SU-DHL-6 (cell line): Measurements from ENCODE around the gene SAMD14.

Experiments used
- EZH2phosphoT487 ChIP-seq: fragments of 200-600 bp; sonication (generic), shearing (Covaris generic); conservative IDR thresholded peaks from 2 replicates; pipeline ENCODE4 v1.6.1; 2018; ENCODE audit warnings: mild to moderate bottlenecking, antibody characterized with exemption, low read length, moderate library complexity, mixed read lengths
- TF ChIP-seq, protein P1 (sequence below): fragments of 200-600 bp; sonication (generic); IDR thresholded peaks from one replicate; pipeline ENCODE4 v1.5.1; 2017; ENCODE audit warnings: antibody characterized with exemption, mild to moderate bottlenecking, low read length, moderate library complexity; ENCODE audit not compliant: insufficient read depth, poor library complexity, severe bottlenecking

DNA sequence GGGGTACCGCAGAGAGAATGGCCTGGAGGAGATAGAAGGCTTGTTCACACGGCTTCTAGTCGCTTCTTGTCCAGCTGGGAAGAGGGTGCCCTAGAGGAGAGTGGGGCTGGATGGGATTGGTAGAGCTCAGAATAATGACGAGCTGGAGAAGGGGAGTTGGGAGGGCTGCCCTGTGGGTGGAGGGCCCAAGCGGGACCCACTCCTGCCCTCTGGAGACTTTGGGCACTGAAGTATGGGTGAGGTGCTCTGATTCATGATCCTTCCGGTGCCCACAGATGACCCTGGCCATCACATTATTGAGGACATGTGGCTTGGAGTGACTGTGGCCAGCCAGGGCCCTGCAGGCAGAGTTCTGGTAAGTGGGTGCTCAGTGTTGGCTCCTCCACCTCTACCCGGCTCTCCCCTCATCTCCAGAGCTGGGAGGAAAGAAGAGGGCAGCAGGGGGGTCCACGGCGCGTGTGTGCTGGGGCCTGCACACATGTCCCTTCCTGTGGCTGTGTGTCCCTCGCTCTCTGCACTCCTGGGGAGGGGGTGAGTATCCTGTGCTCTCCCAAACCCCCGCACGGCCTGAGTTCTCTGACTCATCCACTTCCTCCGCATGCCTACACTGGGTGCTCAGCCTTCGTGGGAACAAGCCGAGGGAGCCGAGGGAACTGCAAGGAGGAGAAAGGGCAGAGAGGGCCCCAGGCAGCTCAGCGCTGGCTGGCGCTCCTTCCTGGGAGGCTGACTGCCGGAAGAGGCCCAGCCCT, 65.5 kb downstream of the SAMD14 start:
- TF ChIP-seq, protein P1, sequence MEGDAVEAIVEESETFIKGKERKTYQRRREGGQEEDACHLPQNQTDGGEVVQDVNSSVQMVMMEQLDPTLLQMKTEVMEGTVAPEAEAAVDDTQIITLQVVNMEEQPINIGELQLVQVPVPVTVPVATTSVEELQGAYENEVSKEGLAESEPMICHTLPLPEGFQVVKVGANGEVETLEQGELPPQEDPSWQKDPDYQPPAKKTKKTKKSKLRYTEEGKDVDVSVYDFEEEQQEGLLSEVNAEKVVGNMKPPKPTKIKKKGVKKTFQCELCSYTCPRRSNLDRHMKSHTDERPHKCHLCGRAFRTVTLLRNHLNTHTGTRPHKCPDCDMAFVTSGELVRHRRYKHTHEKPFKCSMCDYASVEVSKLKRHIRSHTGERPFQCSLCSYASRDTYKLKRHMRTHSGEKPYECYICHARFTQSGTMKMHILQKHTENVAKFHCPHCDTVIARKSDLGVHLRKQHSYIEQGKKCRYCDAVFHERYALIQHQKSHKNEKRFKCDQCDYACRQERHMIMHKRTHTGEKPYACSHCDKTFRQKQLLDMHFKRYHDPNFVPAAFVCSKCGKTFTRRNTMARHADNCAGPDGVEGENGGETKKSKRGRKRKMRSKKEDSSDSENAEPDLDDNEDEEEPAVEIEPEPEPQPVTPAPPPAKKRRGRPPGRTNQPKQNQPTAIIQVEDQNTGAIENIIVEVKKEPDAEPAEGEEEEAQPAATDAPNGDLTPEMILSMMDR: no peak
- no peak for TF ChIP-seq EZH2phosphoT487
